Pons (tissue), 1 donor: Measurements from ENCODE around the gene DTL.
A peak's percentile ranks its signal among the peaks of the same experiment; 100 is the strongest.
"Not testable (repeated sequence)": the region's sequence is repeated elsewhere in the genome, so short reads cannot be mapped to it uniquely, and the experiment has no call there.

Experiments used
- DNase-seq: peaks from one replicate; pipeline ENCODE4 v3.0.0-alpha.2; 2016; ENCODE audit warnings: low spot score

DTL gene

GRCh38 chr1:212035123-212035834, at the start of gene DTL, which contains the start of gene INTS7:
TSS of gene DTL (plus strand) at chr1:212035748. CDS start at chr1:212035891, 143 bp downstream.
TSS of gene INTS7 (minus strand) at chr1:212035557. CDS start at chr1:212035437, 120 bp downstream.
- DNase-seq = peak; percentile 100

- no peak for DNase-seq
These were observed 48.8 kb upstream of the DTL start for GRCh38 chr1:211986628-211987254.

GRCh38 chr1:211991695-211992094, 43.9 kb upstream of the DTL start:
- no peak for DNase-seq

GRCh38 chr1:211997426-211997825, 38.1 kb upstream of the DTL start:
- DNase-seq = not testable (repeated sequence)

- DNase-seq = no peak
These were observed 33.0 kb upstream of the DTL start for GRCh38 chr1:212002536-212002935.

GRCh38 chr1:212004895-212005608, 30.5 kb upstream of the DTL start:
- no peak for DNase-seq

GRCh38 chr1:212007178-212007577, 28.4 kb upstream of the DTL start:
- no peak for DNase-seq

GRCh38 chr1:212007886-212008285, 27.7 kb upstream of the DTL start:
- no peak for DNase-seq

- no peak for DNase-seq
These were observed 26.0 kb upstream of the DTL start for GRCh38 chr1:212009561-212009960.

- DNase-seq = no peak
These were observed 25.5 kb upstream of the DTL start for GRCh38 chr1:212010004-212010403.

- DNase-seq = peak; percentile 66
These were observed 23.4 kb upstream of the DTL start for GRCh38 chr1:212012034-212012740.

- no peak for DNase-seq
These were observed 21.9 kb upstream of the DTL start for GRCh38 chr1:212013672-212014071.

GRCh38 chr1:212020975-212021374, 14.6 kb upstream of the DTL start:
- DNase-seq = no peak

- no peak for DNase-seq
These were observed 14.0 kb upstream of the DTL start for GRCh38 chr1:212021563-212021962.

- DNase-seq = not testable (repeated sequence)
These were observed 12.6 kb upstream of the DTL start for GRCh38 chr1:212022908-212023307.

GRCh38 chr1:212024469-212025149, 10.9 kb upstream of the DTL start:
- no peak for DNase-seq

GRCh38 chr1:212027727-212028126, 7.8 kb upstream of the DTL start:
- DNase-seq = not testable (repeated sequence)

- DNase-seq = peak; percentile 14
These were observed 4.5 kb upstream of the DTL start for GRCh38 chr1:212030936-212031528.

GRCh38 chr1:212034516-212035122, 929 bp upstream of the DTL start:
- no peak for DNase-seq

GRCh38 chr1:212035835-212036605, 472 bp downstream of the DTL start:
- DNase-seq = no peak
